Activated gamma-delta T cell treated with anti-CD3 and anti-CD28 coated beads, Interleukin-2, amount 50 U/mL, for 16 hours (primary cell): ENCODE data around the gene STK32C.
"Not testable (repeated sequence)": the region's sequence is repeated elsewhere in the genome, so short reads cannot be mapped to it uniquely, and the experiment has no call there.

ENCODE experiments used
- DNase-seq: peaks from one replicate; pipeline ENCODE4 v3.0.0-alpha.2; 2020; ENCODE audit warnings: low read depth

Gene STK32C

GRCh38 chr10:132281915-132282666, 25.7 kb downstream of the STK32C start:
- no peak for DNase-seq

- no peak for DNase-seq
Measured at GRCh38 chr10:132280646-132281074, 27.1 kb downstream of the STK32C start.

GRCh38 chr10:132279873-132280645, 27.7 kb downstream of the STK32C start:
- DNase-seq: no peak

- DNase-seq: no peak
Measured at GRCh38 chr10:132277311-132277741, 30.4 kb downstream of the STK32C start.

- DNase-seq: no peak
Measured at GRCh38 chr10:132276706-132277105, 31.0 kb downstream of the STK32C start.

GRCh38 chr10:132276179-132276675, 31.5 kb downstream of the STK32C start:
- DNase-seq: no peak

- no peak for DNase-seq
Measured at GRCh38 chr10:132275426-132276178, 32.1 kb downstream of the STK32C start.

- DNase-seq: no peak
Measured at GRCh38 chr10:132274986-132275385, 32.8 kb downstream of the STK32C start.

GRCh38 chr10:132274581-132274980, 33.2 kb downstream of the STK32C start:
- no peak for DNase-seq

- no peak for DNase-seq
Measured at GRCh38 chr10:132273966-132274365, 33.8 kb downstream of the STK32C start.

GRCh38 chr10:132273304-132273944, 34.3 kb downstream of the STK32C start:
- DNase-seq: no peak

- DNase-seq: no peak
Measured at GRCh38 chr10:132272231-132272971, 35.3 kb downstream of the STK32C start.

- no peak for DNase-seq
Measured at GRCh38 chr10:132271458-132272230, 36.1 kb downstream of the STK32C start.

GRCh38 chr10:132270721-132271457, 36.9 kb downstream of the STK32C start:
- DNase-seq: no peak

- no peak for DNase-seq
Measured at GRCh38 chr10:132270256-132270655, 37.5 kb downstream of the STK32C start.

GRCh38 chr10:132269266-132270230, 38.2 kb downstream of the STK32C start:
- no peak for DNase-seq

GRCh38 chr10:132267916-132268315, 39.8 kb downstream of the STK32C start:
- not testable (repeated sequence) for DNase-seq

GRCh38 chr10:132266594-132267161, 41.1 kb downstream of the STK32C start:
- no peak for DNase-seq
